ENCODE measurements around the gene RBBP5. TPM values are rescaled to one million over a fixed set of nuclear protein-coding genes. Genes with fewer than 3 reads are reported as not detected.

RBBP5 gene
- total and polyA plus RNA-seq, 2 of the 4 experiments (the other 2 are of a cell fraction): 7.3 to 37.5 TPM

DNA sequence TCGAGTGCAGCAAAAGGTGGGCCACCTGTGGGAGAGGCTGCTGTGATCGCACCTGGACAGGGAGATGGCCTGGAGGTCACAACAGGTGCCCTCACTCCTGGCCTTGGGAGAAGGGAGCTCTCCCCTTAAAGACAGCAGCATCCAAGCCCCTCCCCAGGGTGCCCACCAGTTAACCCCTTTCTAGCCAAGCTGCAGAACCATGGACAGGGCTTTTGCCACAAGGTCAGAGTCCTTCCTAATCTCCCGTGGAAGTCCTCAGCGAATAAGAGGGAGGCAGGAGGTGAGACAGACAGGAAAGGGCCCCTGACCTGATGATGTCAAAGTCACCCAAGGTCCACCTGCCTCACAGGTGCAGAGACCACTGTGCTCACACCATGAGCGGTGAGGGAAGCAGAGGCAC, 77.0 kb downstream of the RBBP5 start:
- Histone ChIP-seq H2AK5ac (ENCODE audit: low read depth, low read length) (no peak overlapping the region), H4K91ac (ENCODE audit: insufficient read depth, low read depth, low read length) (no peak overlapping the region), H3K27ac (ENCODE audit: insufficient read depth, low read length) (no peak overlapping the region), H2AK9ac (replicated peaks; ENCODE audit: low read depth, low read length, poor library complexity) (no peak overlapping the region), H3K4me2 (ENCODE audit: low read depth, low read length) (no peak overlapping the region), H3K14ac (replicated peaks; ENCODE audit: low read depth, low read length) (no peak overlapping the region), H2AFZ (replicated peaks; ENCODE audit: low read length, poor library complexity) (no peak overlapping the region), H3K23ac (ENCODE audit: low read depth, low read length) (no peak overlapping the region), H3K36me3 (ENCODE audit: control insufficient read depth, insufficient read depth, low read length) (no peaks in the 10 kb centered on the region), H4K20me1 (ENCODE audit: insufficient read depth, low read length) (no peaks in the 10 kb centered on the region), H3K56ac (ENCODE audit: extremely low read depth, insufficient read depth, low read length) (no peak overlapping the region), H3K4ac (ENCODE audit: low read depth, low read length) (no peak overlapping the region), H3K9me3 (ENCODE audit: control insufficient read depth, insufficient read depth, low read length) (no peaks in the 10 kb centered on the region), H3K79me1 (ENCODE audit: low read depth in 1 of 2, low read length in 2 of 2) (no peaks in the 10 kb centered on the region), H2BK120ac (ENCODE audit: low read depth, low read length) (no peak overlapping the region), H3K27me3 (ENCODE audit: control insufficient read depth, insufficient read depth, low read length) (peaks cover 70% of the 10 kb centered on the region), H4K8ac (ENCODE audit: low read depth in 2 of 2, low read length in 2 of 2) (no peak overlapping the region), H4K5ac (ENCODE audit: low read depth, low read length) (no peak overlapping the region), H2BK20ac (ENCODE audit: low read depth, low read length) (no peak overlapping the region), H2BK5ac (ENCODE audit: low read depth, low read length, poor library complexity, severe bottlenecking) (no peak overlapping the region), H3K4me1 (ENCODE audit: control insufficient read depth, insufficient read depth, low read length) (no peaks in the 10 kb centered on the region), H3K9me1 (ENCODE audit: insufficient read depth, low read length) (no peaks in the 10 kb centered on the region), H3K4me3 (ENCODE audit: insufficient read depth, low read depth, low read length) (no peak overlapping the region), H3K18ac (ENCODE audit: low read depth, low read length) (no peak overlapping the region), H2BK15ac (ENCODE audit: low read depth, low read length) (no peak overlapping the region), H3K9ac (ENCODE audit: low read depth, low read length) (no peak overlapping the region)
- dilution Hi-C loops (cut with HindIII; ENCODE audit: low sequenced_read_pairs, unreplicated experiment): no loop called here
- ChIA-PET CTCF (no interaction called here), POLR2A (ENCODE audit: unreplicated experiment) (no interaction called here)
- in situ Hi-C loops (cut with MboI; ENCODE audit: low sequenced_read_pairs): no loop called here
- no TSS peak for BruUV-seq (replicated peaks)
- intact Hi-C loops (cut with micrococcal nuclease): no loop called here
- no peak for ATAC-seq (ENCODE audit: low read depth)
- 0% methylated on average over 1 of the region's 5 CpGs; no CpG with 5 or more reads in 1 of the 2 experiments for WGBS, 2 experiments (ENCODE audit: extremely low coverage in 2 of 2, insufficient read length in 1 of 2)
- TF ChIP-seq NFE2L2 (IDR thresholded peaks at IDR 0.05; ENCODE audit: low read depth, low read length): no peak
- no peak for TF ChIP-seq BHLHE40 (IDR thresholded peaks at IDR 0.05; ENCODE audit: low read depth, low read length)
- no peak for DNase-seq

Measured in IMR-90 (cell line).